DMS114 treated with DMSO at 0.1 percent for 48 hours (cell line): Measurements from ENCODE around the gene ZNF519.
"Not testable (repeated sequence)": the region's sequence is repeated elsewhere in the genome, so short reads cannot be mapped to it uniquely, and the experiment has no call there.

Experiments
- DNase-seq: peaks from one replicate; lab custom pipeline; 2025; ENCODE audit not compliant: unreplicated experiment; lab: John Stamatoyannopoulos, UW

The ZNF519 gene

DNA sequence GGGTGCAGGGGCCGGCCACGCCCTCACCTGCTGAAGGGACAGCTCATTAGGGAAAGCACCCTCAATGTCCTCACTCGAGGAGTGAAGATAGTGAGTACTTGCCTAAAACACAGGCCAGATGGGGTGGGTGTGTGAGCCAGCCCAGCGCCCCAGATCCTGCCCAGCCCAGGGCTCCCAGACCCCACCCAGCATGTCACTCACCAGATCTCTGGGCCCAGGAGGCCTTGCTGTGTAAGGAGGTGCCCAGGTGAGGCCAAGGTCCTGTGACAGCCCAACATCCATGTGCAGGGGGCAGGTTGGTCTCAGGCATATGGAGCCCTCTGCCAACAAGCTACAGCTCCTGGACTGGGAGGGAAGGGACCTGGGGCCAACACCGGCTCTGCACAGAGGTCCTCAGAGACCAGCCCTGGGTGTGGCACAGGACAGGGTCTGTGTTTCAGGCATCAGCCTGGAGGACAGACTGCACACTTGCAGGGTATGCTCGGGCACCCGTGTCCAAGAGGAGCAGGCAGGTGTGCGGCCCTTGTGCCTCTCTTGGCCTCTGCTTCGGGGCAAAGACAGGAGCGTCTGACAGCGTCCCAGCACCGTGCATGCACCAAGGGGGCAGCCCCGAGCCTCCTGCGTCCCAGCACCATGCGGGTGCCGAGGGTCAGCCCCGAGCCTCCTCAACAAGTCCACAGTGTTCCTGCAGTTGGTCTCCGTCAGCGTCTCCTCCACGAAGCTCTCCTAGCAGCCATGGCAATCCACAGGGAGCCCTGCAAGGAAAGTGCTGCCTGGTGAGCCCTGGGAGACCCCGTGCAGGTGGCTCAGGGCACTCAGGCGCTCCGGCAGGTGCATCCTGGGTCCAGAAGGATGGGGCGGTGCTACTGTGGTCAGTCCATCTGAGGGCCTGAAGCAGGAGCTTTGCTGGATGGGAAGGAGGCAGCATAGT is 16.0 kb upstream of the ZNF519 start:
- not testable (repeated sequence) for DNase-seq

DNA sequence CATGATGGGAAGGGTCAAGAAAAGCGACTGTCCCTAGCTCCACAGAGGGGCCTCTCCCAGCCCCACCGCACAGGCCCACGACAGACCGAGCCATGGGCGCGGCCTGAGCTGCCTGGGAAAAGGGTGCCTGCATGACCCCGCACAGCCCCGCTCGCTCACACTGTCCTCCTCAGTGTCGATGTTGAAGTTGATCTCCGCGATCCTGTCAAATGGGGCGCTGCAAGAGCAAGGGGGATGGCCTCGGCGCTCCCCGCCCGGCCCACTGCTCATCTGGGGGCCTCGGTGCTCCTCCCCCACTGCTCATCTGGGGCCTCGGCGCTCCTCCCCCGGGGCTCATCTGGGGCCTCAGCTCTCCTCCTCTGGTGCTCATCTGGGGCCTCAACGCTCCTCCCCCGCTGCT is 14.5 kb upstream of the ZNF519 start:
- not testable (repeated sequence) for DNase-seq

DNA sequence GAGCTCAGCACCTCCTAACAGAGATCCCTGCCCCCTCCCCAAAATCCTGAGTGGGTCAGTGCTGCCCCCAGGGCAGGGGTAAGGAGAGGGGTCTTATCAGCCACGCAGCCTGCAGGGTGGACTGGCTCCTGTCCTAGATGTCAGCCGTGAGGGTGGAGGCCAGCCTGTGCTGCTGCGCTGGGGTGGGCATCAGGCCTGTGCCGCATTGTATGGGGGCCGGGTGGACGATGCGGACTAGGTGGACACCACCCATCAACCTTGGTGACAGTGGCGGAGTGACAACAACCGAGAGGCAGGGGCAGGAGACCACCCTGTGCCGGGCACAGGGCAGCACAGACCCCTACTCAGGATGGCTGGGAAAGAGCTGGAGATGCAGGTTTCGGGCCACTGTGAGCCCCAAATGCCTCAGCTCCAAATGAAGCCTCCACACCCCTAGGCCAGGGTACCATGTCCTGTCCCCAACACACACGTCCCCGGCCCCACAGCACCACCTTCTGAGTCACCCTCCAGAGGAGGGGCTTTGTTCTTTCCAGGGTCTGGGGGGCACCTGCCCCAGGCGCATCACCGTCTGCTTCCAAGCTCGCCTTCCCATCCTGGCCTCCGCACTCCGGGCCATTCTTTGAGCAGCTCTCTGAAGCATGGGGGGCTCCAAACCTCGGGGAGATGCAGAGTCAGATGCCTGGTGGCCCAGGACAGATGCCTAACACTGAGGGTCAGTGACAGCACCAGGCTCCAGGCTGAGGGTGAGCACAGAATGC is 13.5 kb upstream of the ZNF519 start:
- not testable (repeated sequence) for DNase-seq

DNA sequence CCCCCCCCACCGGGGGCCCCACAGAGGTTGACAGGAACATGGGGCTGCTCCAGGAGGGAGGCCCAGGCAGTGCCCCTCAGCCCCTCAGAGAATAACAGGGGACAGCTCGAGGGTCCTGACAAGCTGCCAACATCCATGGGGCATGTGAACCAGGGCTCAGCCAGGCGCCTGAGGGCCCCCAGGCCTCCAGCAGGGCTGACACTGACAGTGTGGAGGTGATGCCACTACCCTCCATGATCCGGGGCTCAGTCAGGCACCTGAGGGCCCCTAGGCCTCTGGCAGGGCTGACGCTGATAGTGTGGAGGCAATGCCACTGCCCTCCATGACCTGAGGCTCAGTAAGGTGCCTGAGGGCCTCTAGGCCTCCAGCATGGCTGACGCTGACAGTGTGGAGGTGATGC is 12.8 kb upstream of the ZNF519 start:
- not testable (repeated sequence) for DNase-seq

DNA sequence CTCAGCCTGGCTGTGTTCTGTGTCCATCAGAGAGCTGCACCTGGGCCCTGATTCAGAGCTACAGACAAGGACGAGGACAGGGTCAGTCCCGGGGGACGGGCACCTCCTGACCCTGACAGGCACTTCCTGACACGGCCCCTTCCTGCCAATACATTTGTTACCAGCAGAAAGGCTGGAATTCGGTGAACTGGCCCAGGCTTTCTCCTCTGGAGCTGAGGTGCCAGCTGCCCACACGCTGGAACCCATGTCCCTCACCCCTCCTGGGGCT is 12.3 kb upstream of the ZNF519 start:
- DNase-seq: no peak

DNA sequence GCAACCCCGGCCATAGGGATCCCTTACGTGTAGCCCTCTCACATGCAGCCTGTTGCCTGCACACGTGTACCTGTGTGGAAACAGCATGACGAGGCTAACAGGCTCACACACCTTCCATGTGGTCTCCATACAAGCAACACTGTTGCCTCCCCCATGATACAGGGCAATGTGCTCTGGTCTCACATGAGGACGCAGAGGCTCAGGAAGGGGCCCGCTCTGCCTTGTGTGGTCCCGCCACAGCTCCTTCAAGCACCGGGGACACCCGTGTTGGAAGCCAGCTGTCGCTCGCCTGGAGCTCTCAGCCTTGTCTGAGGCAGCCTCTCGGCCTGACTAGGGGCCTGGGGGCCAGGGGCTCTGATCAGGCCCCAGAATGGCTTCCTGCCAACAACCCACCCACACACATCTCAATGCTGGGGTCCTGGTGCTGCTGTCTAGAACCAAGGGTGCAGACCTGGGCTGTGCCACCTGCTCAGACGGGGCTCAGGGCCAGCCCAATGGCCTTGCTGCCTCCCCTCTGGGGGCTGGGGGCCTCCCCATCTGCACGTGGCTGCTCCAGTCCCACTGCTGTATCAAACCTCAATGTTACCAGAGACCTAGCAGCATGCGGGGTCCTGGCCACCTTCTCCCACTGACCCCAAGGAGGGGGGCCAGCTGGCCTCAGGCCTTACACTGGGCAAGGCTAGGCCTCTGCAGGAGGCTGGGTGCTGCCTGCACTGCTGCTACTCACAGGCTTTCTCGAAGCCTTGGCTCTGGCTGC is 11.8 kb upstream of the ZNF519 start:
- not testable (repeated sequence) for DNase-seq

DNA sequence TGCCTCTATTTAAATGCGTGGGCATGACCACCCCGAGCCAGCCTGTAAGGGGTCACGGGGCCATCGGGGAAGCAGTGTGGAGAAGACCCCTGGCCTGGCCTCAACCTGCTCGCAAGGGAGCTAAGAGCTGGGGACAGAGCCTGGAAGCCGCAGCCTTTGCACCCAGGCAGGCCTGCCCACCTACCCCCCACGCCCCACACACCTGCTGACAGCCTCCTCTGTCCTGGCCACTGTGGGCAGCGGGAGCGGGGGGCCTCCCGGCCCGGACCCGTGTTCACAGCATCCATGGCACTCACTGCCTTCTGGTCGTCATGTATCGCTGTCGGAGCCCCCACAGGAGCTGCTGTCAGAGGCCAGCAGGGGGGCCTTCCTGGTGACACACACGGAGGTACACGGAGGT is 11.2 kb upstream of the ZNF519 start:
- not testable (repeated sequence) for DNase-seq

DNA sequence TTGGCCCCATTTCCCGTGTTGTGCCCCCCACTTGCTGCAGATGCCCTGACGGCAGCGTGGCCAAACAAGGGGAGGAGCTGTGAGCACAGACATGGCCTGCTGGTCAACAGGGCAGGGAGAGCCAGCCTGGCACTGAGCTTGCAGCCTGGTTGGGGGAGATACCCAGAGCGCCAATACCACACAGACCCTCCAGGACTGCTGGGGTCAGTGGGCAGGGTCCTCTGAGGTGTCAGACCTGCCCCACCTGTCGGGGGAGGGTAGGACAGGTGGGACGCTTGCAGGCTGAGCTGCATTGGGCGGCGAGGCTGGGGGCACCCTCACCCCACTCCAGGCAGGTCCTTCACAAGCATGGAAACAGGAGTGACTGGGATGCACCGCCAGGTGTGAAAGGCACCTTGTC is 9.9 kb upstream of the ZNF519 start:
- DNase-seq: not testable (repeated sequence)

DNA sequence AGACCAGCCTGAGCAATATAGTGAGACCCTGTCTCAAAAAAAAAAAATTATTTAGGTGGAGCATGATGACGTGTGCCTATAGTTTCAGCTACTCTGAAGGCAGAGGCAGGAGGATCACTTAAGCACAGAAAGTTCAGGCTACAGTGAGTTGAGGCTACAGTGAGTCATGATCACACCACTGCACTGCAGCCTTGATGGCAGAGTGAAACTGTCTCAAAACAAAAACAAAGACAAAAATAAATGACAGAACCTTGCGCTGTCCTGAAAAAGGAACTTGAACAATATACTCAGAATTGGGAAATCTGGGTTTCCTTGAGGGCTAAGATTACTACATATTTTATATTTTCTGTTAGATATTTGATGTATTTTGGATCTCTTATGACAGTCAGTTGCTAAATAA is 7.3 kb upstream of the ZNF519 start:
- DNase-seq: not testable (repeated sequence)

DNA sequence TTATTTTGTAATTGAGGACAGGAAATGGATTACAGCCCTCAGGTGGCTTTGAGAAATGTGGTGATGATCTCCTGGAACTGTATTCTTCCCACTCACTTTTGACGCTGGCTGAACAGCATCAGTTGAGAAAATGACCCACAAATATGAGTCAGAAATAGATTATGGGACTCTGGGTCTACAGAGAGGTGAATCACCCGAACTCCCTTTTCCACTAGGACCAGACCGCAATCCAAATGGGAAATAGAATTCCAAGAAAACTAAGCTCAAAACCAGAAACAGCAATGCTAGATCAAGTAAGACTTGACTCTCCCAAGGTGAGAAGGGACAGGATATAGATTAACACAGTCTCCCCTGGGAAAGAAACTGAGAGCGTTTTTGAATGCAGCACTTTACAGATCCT is 5.7 kb upstream of the ZNF519 start:
- DNase-seq: not testable (repeated sequence)

DNA sequence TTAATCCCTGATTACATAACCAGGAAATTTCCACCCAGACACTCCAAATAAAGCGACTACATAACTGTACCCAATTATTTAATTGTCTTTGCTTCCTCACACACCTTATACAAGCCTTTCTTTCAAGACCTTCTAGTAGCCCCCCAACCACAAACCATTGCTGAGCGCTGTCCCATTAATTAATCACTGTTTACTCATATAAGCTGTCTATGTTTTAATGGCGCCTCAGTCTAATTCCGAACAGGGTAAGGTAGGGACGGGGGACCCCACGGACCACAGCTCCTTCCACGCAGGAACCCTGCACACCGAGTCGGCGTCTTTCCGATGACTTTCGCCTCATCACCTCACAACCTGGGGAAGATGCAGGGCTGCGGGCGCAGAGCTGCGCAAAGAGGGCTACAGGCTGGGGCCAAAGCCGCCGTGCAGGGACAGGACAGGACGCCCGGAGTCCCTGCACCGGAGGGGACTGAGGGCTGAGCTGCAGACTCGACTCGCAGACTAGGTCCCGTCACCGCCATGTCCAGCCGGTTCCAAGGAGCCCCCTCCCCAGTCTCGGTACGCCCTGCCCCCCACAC is 452 bp downstream of the ZNF519 start:
- not testable (repeated sequence) for DNase-seq

DNA sequence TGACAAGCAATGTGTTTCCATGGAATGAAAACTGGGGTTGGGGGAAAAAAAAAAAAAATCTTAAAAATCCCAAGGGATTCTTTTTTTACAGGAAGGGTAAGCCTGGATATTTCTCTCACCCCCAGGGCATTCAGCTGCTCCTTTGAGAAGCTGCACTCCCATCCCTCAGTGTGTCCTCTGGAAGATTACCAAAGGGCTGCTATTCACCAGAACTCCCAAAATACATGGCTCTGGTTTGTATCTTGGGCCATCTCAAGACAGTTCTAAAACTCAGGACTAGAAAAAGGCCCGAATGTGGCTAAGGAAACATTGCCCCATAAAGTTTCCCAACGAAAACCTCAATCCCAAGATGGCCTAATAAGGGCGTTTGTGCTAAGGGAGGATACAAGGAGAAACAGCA is 1.4 kb downstream of the ZNF519 start:
- DNase-seq: not testable (repeated sequence)

DNA sequence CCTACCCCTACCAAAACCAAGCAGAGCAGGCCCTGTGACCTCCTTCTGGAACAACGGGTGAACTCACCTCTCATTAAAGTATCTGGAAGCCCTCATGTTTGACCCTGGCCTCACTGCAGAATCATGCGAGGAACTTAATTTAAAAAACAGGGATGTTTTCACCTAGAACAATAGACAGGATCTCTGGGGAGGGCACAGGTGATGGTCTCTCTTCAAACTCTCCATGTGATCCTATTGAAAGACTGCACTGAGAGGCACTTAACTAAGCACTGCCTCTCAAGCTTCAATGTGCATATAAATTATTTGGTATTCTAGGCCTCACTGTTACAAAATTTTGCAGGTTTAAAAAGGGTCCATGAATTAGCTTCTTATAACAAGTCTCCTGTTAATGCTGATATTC is 7.5 kb downstream of the ZNF519 start:
- no peak for DNase-seq

DNA sequence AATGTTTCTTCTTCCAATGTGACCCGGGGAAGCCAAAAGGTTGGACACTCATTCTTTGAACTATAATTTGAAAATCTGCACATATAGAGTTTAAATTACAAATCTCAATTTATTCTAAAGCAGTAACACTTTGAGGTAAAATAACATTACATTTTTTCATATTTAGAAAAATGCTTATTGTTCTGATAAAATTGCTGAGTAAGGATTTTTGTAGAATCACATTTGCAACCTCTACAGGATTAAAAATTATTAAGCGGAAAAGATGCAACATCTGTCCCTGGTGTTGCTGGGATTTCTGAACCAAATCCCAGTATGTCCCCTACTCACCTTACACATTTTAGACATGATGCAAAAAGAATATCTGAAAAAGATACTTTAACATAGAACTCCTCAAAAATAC is 10.1 kb downstream of the ZNF519 start:
- DNase-seq: no peak

DNA sequence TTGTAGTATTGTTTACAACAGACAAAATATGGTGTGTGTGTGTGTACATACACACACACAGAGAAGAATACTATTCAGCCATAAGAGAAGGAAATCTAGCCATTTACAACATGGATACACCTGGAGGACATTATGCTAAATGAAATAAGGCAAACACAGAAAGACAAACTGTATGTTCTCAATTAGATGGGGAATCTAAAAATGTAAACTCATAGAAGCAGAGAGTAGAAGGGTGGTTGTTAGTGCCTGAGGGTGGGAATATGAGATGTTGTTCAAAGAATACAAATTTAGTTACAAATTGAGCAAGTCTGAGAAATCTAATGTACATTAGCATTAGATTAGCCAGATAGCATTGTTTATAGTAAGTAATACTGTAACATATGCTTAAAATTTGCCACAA is 11.3 kb downstream of the ZNF519 start:
- no peak for DNase-seq

DNA sequence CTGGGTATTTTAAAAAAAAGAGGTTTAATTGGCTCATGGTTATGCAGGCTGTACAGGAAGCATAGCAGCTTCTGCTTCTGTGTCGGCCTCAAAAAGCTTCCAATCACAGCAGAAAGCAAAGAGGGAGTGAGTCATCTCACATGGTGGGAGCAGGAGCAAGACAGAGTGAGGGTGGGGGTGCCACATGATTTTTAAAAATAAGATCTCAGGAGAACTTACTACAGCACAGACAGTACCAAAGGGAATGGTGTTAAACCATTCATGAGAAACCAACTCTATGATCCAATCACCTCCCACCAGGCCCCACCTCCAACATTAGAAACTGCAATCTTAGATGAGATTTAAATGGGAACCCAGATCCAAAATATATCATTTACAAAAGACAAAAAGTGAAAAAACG is 14.6 kb downstream of the ZNF519 start:
- DNase-seq: no peak

DNA sequence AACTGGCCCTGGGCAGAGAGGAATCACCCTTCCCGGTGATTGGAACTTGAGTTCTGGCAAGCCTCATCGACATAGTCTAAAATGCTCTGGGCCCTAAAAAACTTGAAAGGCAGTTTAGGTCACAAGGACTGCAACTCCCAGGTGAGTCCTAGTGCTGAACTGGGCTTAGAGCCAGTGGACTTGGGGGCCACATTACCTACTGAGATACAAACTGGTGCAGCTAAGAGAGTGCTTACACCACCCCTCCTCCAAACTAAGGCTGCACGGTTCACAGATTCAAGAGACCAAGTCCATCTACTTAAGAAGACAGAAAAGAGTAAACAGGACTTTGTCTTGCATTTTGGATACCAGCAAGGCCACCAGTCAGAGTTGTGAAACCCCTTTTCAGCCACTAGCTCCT is 25.3 kb downstream of the ZNF519 start:
- DNase-seq: no peak

DNA sequence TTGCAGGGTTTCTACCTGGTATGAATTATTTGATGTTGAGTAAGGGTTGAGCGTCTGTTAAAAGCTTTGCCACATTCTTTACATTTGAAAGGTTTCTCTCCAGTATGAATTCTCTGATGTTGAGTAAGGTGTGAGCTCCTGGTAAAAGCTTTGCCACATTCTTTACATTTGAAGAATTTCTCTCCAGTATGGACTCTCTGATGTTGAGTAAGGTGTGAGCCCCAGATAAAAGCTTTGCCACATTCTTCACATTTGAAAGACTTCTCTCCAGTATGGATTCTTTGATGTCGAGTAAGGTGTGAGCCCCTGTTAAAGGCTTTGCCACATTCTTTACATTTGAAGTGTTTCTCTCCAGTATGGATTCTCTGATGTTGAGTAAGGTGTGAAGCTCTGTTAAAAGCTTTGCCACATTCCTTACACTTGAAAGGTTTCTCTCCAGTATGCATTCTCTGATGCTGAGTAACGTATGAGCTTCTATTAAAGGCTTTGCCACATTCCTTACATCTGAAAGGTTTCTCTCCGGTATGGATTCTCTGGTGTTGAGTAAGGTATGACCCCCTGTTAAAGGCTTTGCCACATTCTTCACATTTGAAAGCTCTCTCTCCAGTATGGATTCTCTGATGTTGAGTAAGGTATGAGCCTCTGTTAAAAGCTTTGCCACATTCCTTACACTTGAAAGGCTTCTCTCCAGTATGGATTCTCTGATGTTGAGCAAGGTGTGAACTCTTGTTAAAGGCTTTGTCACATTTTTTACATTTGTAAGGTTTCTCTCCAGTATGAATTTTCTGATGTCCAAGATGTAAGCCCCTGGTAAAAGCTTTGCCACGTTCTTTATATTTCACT is 27.1 kb downstream of the ZNF519 start:
- no peak for DNase-seq

DNA sequence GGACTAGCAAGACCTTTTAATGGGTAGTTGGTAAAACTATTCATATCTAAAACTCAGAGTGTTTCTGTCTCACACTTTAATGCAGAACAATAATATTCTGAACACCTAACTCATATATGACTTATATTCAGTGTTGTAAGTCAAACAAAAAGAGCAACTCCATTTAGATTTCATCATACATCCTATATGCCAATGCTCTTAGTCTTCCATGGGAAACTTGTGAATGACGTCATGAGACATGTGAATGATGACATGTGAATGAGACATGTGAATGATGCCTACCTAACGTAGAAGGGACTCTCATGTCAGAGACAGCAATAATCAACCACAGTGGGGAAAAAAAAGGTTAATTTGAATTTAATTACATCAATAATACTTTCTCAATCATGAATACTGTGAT is 28.0 kb downstream of the ZNF519 start:
- DNase-seq: no peak

DNA sequence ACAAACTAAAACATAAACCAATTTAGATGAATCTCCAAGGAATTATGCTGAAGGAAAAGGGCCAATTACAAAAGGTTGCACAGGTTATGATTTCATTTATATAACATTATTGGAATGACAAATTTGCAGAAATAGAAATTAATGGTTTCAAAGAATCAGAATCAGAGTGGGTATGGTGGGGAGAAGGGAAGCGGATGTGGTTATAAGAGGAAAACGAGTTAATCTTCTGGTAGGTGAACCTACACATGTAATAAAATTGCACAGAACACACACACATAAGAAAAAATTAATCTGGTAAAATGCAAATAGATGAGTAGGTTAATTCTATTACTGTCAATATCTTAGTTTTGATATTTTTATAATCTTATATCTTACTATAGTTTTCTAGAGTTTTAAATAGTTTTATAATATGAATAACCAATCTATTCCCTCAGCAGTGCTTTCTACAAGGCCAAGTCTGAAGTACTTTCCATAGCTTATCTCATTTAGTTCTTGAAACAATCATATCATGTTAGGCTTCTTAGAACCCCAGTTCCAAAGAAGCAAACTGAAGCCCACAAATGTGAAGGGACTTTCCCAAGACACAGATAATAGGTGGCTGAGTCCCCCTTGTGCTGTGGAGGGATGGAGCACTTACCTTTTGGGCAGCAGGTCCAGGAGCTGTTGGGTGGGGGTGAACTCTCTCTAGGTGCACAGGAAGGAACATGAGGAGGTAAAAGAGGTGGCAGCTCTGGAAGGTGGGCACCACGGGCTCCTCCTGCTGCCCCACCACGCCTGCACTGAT is 31.5 kb downstream of the ZNF519 start:
- no peak for DNase-seq
